HCT116 (cell line): ENCODE measurements around the gene CNTNAP2. TPM values are rescaled to one million over a fixed set of nuclear protein-coding genes. Genes with fewer than 3 reads are reported as not detected.

Source experiments
- ATAC-seq: fragments of 200-7000 bp; cut with Tn5 transposase; 2 replicates; pipeline ENCODE4 v1.9.1; 2020; ENCODE audit warnings: mild to moderate bottlenecking, moderate library complexity
- BruUV-seq: library from RNA; stranded (reverse); fragments of 400-500 nt; replicated peaks from 2 replicates; lab custom pipeline; 2021; lab: Mats Ljungman, UMichigan
- CTCF ChIA-PET: fragments of 300-600 bp; sonication (Branson Sonifier 250); formaldehyde crosslinking; loops from one replicate; lab custom pipeline; 2021; ENCODE audit warnings: antibody characterized with exemption; lab: Charles Lee
- POLR2A ChIA-PET: fragments of 300-600, 350-600 bp; sonication (Branson Sonifier 250); formaldehyde crosslinking; loops from one replicate; lab custom pipeline; 2021; ENCODE audit warnings: antibody characterized with exemption; lab: Charles Lee
- RAD21 ChIA-PET, 2 experiments: fragments of 300-600 bp; sonication (Branson Sonifier 250); formaldehyde crosslinking; loops; one replicate each; lab custom pipeline; 2023; ENCODE audit warnings: low total read pairs in 2 of 2; ENCODE audit not compliant: uncharacterized antibody in 2 of 2, unreplicated experiment in 2 of 2, low non-redundant PET in 1 of 2; lab: Charles Lee
- DNase-seq: peaks from one replicate; pipeline ENCODE4 v3.0.0-alpha.2; 2010; ENCODE audit warnings: low read depth, low spot score
- H2AFZ ChIP-seq: fragments of 200-600 bp; shearing (Covaris generic), sonication (generic); 2 replicates; pipeline ENCODE4 v1.6.1; 2017; ENCODE audit warnings: low read depth, mixed run types, mixed read lengths, antibody characterized with exemption, low read length; ENCODE audit not compliant: poor library complexity, severe bottlenecking
- H3K27ac ChIP-seq: 2 replicates; pipeline ENCODE4 v1.5.1; 2012; ENCODE audit warnings: low read depth, low read length
- H3K27me3 ChIP-seq: fragments of 200-600 bp; sonication (generic); 2 replicates; pipeline ENCODE4 v1.6.1; 2016; ENCODE audit warnings: mixed run types, low read length, mixed read lengths; ENCODE audit not compliant: insufficient read depth
- H3K36me3 ChIP-seq, 2 experiments: fragments of 200-500 bp in 1 of 2; fragments of 200-600 bp in 1 of 2; sonication (Bioruptor generic) in 1 of 2; sonication (generic) in 1 of 2; 2 replicates each; pipeline versions ENCODE4 v1.5.1 to v1.6.1; 2014 to 2016; ENCODE audit warnings: low read length in 2 of 2, inconsistent platforms in 1 of 2, mixed read lengths in 1 of 2, mixed run types in 1 of 2; ENCODE audit not compliant: insufficient read depth in 2 of 2, control insufficient read depth in 1 of 2
- H3K4me1 ChIP-seq, 2 experiments: fragments of 200-600 bp in 1 of 2; sonication (generic) in 1 of 2; 2 replicates each; pipeline versions ENCODE4 v1.5.1 to v1.6.1; 2012 to 2017; ENCODE audit warnings: low read length in 2 of 2, inconsistent platforms in 1 of 2, mild to moderate bottlenecking in 1 of 2, mixed read lengths in 1 of 2, mixed run types in 1 of 2, moderate library complexity in 1 of 2; ENCODE audit not compliant: insufficient read depth in 2 of 2, control insufficient read depth in 1 of 2
- H3K4me2 ChIP-seq: fragments of 200-600 bp; sonication (generic); 2 replicates; pipeline ENCODE4 v1.6.1; 2017; ENCODE audit warnings: mixed run types, low read length, mixed read lengths
- H3K4me3 ChIP-seq, 2 experiments: fragments of 200-600 bp in 1 of 2; sonication (generic) in 1 of 2; replicated peaks in 1 of 2; 2 replicates each; pipeline ENCODE4 v1.5.1; 2011 to 2016; ENCODE audit warnings: low read length in 2 of 2, control low read depth in 1 of 2, low read depth in 1 of 2, mild to moderate bottlenecking in 1 of 2, mixed read lengths in 1 of 2, mixed run types in 1 of 2
- H3K79me2 ChIP-seq: fragments of 200-600 bp; sonication (generic); 2 replicates; pipeline ENCODE4 v1.6.1; 2017; ENCODE audit warnings: mild to moderate bottlenecking, mixed run types, low read length, moderate library complexity, mixed read lengths; ENCODE audit not compliant: insufficient read depth
- H3K9ac ChIP-seq: fragments of 200-600 bp; sonication (generic); 2 replicates; pipeline ENCODE4 v1.6.1; 2016; ENCODE audit warnings: low read length, mixed read lengths
- H3K9me2 ChIP-seq: fragments of 200-600 bp; sonication (generic), shearing (Covaris generic); 2 replicates; pipeline ENCODE4 v1.6.1; 2017; ENCODE audit warnings: mixed run types, mild to moderate bottlenecking, moderate library complexity; ENCODE audit not compliant: insufficient read depth
- H3K9me3 ChIP-seq, 2 experiments: fragments of 200-500 bp in 1 of 2; fragments of 200-600 bp in 1 of 2; sonication (Bioruptor generic) in 1 of 2; sonication (generic) in 1 of 2; 2 replicates each; pipeline ENCODE4 v1.6.1; 2014 to 2017; ENCODE audit warnings: low read length in 2 of 2, mixed read lengths in 2 of 2, inconsistent platforms in 1 of 2, low read depth in 1 of 2, mild to moderate bottlenecking in 1 of 2, mixed run types in 1 of 2, moderate library complexity in 1 of 2; ENCODE audit not compliant: control insufficient read depth in 1 of 2, insufficient read depth in 1 of 2
- H4K20me1 ChIP-seq: fragments of 200-600 bp; sonication (generic), shearing (Covaris generic); 2 replicates; pipeline ENCODE4 v1.6.1; 2017; ENCODE audit warnings: mixed run types, mild to moderate bottlenecking, moderate library complexity; ENCODE audit not compliant: insufficient read depth
- ATF3 ChIP-seq: IDR thresholded peaks from 2 replicates; pipeline ENCODE4 v1.6.1; 2012
- CEBPB ChIP-seq: IDR thresholded peaks from 2 replicates; pipeline ENCODE4 v1.6.1; 2012; ENCODE audit warnings: low read depth
- FOSL1 ChIP-seq: IDR thresholded peaks from 2 replicates; pipeline ENCODE4 v1.6.1; 2012; ENCODE audit warnings: low read depth
- JUND ChIP-seq: IDR thresholded peaks from 2 replicates; pipeline ENCODE4 v1.6.1; 2012
- SP1 ChIP-seq: IDR thresholded peaks from 2 replicates; pipeline ENCODE4 v1.6.1; 2012; ENCODE audit warnings: low read depth
- TCF7L2 ChIP-seq: IDR thresholded peaks from 2 replicates; pipeline ENCODE4 v1.7.0; 2011; ENCODE audit warnings: borderline replicate concordance, inconsistent platforms; ENCODE audit not compliant: insufficient read depth, insufficient read length; ENCODE audit errors: extremely low read depth
- ZNF274 ChIP-seq: fragments of 200-500 bp; sonication (Bioruptor generic); IDR thresholded peaks from 2 replicates; pipeline ENCODE4 v1.6.1; 2014; ENCODE audit warnings: mild to moderate bottlenecking, low read depth, low read length, inconsistent platforms
- intact Hi-C: fragments of 100-400 bp; cut with micrococcal nuclease; formaldehyde crosslinking; loops from 2 replicates; pipeline ENCODE4 v1.10.0; 2022
- total RNA-seq: library from RNA; stranded (reverse); gene quantifications from one replicate; pipeline ENCODE4 v1.2.1, GENCODE V29; 2021; ENCODE audit not compliant: unreplicated experiment
- TF ChIP-seq, protein P1 (sequence below), 3 experiments: fragments of 200-600 bp in 1 of 3; sonication (generic) in 1 of 3; IDR thresholded peaks in 2 of 3; conservative IDR thresholded peaks in 1 of 3; 2 replicates each; pipeline ENCODE4 v1.5.1; 2012 to 2017; ENCODE audit warnings: low read depth in 2 of 3, low read length in 2 of 3, antibody characterized with exemption in 1 of 3, borderline replicate concordance in 1 of 3, control low read depth in 1 of 3, mild to moderate bottlenecking in 1 of 3, mixed read lengths in 1 of 3, mixed run types in 1 of 3, moderate library complexity in 1 of 3; ENCODE audit not compliant: insufficient read depth in 1 of 3

Gene CNTNAP2
- total RNA-seq, 1 experiment from 2014 or later, result 0.37 TPM

DNA sequence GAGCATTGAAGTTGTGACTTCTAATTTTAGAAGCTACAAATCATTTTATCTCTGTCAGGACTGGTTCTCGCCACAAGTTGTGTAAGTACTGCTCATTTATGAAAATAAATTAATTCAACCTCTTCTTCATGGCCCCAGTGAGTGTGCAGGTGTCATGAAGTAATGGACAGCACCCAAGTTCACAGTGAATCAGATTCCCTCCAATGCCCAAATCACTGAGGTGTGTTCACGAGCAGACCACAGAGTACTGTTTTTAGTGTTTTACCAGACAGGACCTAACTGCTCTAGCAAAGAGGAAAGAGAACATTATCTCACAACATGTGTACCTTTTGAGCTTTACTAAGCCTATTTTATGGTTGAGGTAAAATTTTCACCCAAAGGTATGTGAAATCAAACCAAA is 980.0 kb downstream of the CNTNAP2 start:
- Histone ChIP-seq H4K20me1 (no peaks in the 10 kb centered on the region; the same call in 1 of the 2 replicates), H3K4me2 (no peak overlapping the region), H3K4me1 (no peaks in the 10 kb centered on the region), H3K27me3 (no peaks in the 10 kb centered on the region), H3K4me3 (no peak overlapping the region), H3K79me2 (no peaks in the 10 kb centered on the region), H2AFZ (no peak overlapping the region), H3K9me3 (peaks cover 10 to 27% of the 10 kb centered on the region in 2 experiments; a peak in 2 of 4 replicates), H3K9ac (no peak overlapping the region), H3K27ac (no peak overlapping the region), H3K36me3 (no peaks in the 10 kb centered on the region), H3K9me2 (no peaks in the 10 kb centered on the region)
- intact Hi-C loops, result no loop called here
- RAD21 ChIA-PET, result no interaction called here
- TF ChIP-seq SP1 (no peak), JUND (no peak), CEBPB (no peak), ZNF274 (no peak)
- CTCF ChIA-PET, result no interaction called here
- BruUV-seq, result no TSS peak
- DNase-seq (no peak), ATAC-seq (no peak)
- POLR2A ChIA-PET, result no interaction called here

DNA sequence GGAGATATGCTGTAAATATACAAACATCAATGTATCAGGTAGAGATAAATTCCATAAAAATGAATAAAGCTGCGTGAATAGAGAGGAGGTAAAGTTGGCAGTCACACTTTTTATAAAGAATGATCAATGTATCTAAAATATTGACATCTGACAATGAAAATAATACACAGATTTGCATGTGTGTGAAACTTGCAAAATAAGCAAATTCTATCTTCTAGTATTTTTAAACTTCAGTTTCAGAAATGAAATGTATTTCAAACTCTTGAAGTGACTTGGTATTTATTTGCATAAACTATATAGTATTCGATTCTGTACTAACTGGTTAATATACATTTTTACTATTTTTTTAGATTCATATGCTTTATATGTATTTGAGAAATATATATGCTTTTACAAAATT is 986.6 kb downstream of the CNTNAP2 start:
- Histone ChIP-seq H3K9me3 (peaks cover 6 to 12% of the 10 kb centered on the region in 2 experiments; a peak in 2 of 4 replicates), H3K4me3 (no peak overlapping the region), H3K4me1 (no peaks in the 10 kb centered on the region), H3K27me3 (no peaks in the 10 kb centered on the region), H3K27ac (no peak overlapping the region), H2AFZ (no peak overlapping the region)
- ATAC-seq (no peak), DNase-seq (no peak)
- CTCF ChIA-PET, result no interaction called here
- BruUV-seq, result no TSS peak
- intact Hi-C loops, result no loop called here
- no peak for TF ChIP-seq ZNF274
- TF ChIP-seq, protein P1, sequence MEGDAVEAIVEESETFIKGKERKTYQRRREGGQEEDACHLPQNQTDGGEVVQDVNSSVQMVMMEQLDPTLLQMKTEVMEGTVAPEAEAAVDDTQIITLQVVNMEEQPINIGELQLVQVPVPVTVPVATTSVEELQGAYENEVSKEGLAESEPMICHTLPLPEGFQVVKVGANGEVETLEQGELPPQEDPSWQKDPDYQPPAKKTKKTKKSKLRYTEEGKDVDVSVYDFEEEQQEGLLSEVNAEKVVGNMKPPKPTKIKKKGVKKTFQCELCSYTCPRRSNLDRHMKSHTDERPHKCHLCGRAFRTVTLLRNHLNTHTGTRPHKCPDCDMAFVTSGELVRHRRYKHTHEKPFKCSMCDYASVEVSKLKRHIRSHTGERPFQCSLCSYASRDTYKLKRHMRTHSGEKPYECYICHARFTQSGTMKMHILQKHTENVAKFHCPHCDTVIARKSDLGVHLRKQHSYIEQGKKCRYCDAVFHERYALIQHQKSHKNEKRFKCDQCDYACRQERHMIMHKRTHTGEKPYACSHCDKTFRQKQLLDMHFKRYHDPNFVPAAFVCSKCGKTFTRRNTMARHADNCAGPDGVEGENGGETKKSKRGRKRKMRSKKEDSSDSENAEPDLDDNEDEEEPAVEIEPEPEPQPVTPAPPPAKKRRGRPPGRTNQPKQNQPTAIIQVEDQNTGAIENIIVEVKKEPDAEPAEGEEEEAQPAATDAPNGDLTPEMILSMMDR (IDR thresholded peaks at IDR 0.05 in 2 of 3, conservative IDR thresholded peaks at IDR 0.05 in 1 of 3; ENCODE audit: borderline replicate concordance in 1 of 3, insufficient read depth in 1 of 3, low read depth in 2 of 3, low read length in 2 of 3), result no peak
- TF ChIP-seq TCF7L2, result no peak
- no peak for TF ChIP-seq ATF3
- TF ChIP-seq FOSL1, result no peak
- TF ChIP-seq, all 23 proteins: peak for 0
- Histone ChIP-seq H3K9me2 (no peaks in the 10 kb centered on the region), H3K36me3 (no peaks in the 10 kb centered on the region), H4K20me1 (no peaks in the 10 kb centered on the region; the same call in 1 of the 2 replicates), H3K4me2 (no peak overlapping the region), H3K9ac (no peak overlapping the region), H3K79me2 (no peaks in the 10 kb centered on the region)
- ChIA-PET RAD21 (no interaction called here), POLR2A (no interaction called here)
